ENCODE data around the gene HILPDA. TPM values are rescaled to one million over a fixed set of nuclear protein-coding genes. Genes with fewer than 3 reads are reported as not detected.

The HILPDA gene
- total and polyA plus RNA-seq, 9 of the 15 experiments (the other 6 are each of a cell fraction or from before 2014, with no cell fraction given): 8.3 to 71.8 (median 23.5) TPM

DNA sequence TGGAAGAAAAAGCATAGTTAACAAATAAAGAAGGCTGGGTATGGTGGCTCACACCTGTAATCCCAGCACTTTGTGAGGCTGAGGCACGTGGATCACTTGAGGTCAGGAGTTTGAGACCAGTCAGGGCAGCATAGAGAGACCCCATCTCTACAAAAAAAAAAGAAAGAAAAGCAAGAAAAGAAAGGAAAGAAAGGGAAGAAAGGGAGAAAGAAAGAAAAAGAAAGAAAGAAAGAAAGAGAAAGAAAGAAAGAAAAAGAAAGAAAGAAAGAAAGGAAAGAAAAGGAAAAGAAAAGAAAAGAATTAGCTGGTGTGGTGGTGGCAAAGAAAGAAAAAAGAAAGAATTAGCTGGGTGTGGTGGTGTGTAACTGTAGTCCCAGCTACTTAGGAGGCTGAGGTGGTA lies 3.1 kb upstream of the HILPDA start (continued):
- TF ChIP-seq, protein P1, sequence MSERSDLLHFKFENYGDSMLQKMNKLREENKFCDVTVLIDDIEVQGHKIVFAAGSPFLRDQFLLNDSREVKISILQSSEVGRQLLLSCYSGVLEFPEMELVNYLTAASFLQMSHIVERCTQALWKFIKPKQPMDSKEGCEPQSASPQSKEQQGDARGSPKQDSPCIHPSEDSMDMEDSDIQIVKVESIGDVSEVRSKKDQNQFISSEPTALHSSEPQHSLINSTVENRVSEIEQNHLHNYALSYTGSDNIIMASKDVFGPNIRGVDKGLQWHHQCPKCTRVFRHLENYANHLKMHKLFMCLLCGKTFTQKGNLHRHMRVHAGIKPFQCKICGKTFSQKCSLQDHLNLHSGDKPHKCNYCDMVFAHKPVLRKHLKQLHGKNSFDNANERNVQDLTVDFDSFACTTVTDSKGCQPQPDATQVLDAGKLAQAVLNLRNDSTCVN (CRISPR knock-in tag; IDR thresholded peaks at IDR 0.05): 0 out of 2 replicates have a peak, but pooled peaks have one; percentile 42
- TF ChIP-seq CC2D1A (IDR thresholded peaks at IDR 0.05): 0 out of 2 replicates have a peak, but pooled peaks have one; percentile 17
- no peak for TF ChIP-seq ZNF561 (CRISPR knock-in tag; conservative IDR thresholded peaks at IDR 0.05)
- TF ChIP-seq L3MBTL2 (IDR thresholded peaks at IDR 0.05): peak; percentile 65
- TF ChIP-seq, protein P2, sequence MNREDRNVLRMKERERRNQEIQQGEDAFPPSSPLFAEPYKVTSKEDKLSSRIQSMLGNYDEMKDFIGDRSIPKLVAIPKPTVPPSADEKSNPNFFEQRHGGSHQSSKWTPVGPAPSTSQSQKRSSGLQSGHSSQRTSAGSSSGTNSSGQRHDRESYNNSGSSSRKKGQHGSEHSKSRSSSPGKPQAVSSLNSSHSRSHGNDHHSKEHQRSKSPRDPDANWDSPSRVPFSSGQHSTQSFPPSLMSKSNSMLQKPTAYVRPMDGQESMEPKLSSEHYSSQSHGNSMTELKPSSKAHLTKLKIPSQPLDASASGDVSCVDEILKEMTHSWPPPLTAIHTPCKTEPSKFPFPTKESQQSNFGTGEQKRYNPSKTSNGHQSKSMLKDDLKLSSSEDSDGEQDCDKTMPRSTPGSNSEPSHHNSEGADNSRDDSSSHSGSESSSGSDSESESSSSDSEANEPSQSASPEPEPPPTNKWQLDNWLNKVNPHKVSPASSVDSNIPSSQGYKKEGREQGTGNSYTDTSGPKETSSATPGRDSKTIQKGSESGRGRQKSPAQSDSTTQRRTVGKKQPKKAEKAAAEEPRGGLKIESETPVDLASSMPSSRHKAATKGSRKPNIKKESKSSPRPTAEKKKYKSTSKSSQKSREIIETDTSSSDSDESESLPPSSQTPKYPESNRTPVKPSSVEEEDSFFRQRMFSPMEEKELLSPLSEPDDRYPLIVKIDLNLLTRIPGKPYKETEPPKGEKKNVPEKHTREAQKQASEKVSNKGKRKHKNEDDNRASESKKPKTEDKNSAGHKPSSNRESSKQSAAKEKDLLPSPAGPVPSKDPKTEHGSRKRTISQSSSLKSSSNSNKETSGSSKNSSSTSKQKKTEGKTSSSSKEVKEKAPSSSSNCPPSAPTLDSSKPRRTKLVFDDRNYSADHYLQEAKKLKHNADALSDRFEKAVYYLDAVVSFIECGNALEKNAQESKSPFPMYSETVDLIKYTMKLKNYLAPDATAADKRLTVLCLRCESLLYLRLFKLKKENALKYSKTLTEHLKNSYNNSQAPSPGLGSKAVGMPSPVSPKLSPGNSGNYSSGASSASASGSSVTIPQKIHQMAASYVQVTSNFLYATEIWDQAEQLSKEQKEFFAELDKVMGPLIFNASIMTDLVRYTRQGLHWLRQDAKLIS (CRISPR knock-in tag; IDR thresholded peaks at IDR 0.05): no peak
- TF ChIP-seq JUNB (CRISPR knock-in tag; conservative IDR thresholded peaks at IDR 0.05): no peak
- TF ChIP-seq MTA1 (IDR thresholded peaks at IDR 0.05; ENCODE audit: borderline replicate concordance): peak; percentile 29; the same call in 1 of the 2 replicates
- TF ChIP-seq MCM3 (IDR thresholded peaks at IDR 0.05): no peak
- no peak for TF ChIP-seq TRIM28 (IDR thresholded peaks at IDR 0.05)
- no peak for TF ChIP-seq CBFA2T3 (IDR thresholded peaks at IDR 0.05)
- TF ChIP-seq, protein P3, sequence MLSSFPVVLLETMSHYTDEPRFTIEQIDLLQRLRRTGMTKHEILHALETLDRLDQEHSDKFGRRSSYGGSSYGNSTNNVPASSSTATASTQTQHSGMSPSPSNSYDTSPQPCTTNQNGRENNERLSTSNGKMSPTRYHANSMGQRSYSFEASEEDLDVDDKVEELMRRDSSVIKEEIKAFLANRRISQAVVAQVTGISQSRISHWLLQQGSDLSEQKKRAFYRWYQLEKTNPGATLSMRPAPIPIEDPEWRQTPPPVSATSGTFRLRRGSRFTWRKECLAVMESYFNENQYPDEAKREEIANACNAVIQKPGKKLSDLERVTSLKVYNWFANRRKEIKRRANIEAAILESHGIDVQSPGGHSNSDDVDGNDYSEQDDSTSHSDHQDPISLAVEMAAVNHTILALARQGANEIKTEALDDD (IDR thresholded peaks at IDR 0.05): no peak
- TF ChIP-seq, protein P4, sequence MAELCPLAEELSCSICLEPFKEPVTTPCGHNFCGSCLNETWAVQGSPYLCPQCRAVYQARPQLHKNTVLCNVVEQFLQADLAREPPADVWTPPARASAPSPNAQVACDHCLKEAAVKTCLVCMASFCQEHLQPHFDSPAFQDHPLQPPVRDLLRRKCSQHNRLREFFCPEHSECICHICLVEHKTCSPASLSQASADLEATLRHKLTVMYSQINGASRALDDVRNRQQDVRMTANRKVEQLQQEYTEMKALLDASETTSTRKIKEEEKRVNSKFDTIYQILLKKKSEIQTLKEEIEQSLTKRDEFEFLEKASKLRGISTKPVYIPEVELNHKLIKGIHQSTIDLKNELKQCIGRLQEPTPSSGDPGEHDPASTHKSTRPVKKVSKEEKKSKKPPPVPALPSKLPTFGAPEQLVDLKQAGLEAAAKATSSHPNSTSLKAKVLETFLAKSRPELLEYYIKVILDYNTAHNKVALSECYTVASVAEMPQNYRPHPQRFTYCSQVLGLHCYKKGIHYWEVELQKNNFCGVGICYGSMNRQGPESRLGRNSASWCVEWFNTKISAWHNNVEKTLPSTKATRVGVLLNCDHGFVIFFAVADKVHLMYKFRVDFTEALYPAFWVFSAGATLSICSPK (IDR thresholded peaks at IDR 0.05; ENCODE audit: borderline replicate concordance): no peak
- TF ChIP-seq ZNF445 (CRISPR knock-in tag; IDR thresholded peaks at IDR 0.05; ENCODE audit: low read depth): no peak
- TF ChIP-seq ZNF76 (CRISPR knock-in tag; IDR thresholded peaks at IDR 0.05; ENCODE audit: borderline replicate concordance): no peak
- TF ChIP-seq NCOA6 (IDR thresholded peaks at IDR 0.05): no peak
- no peak for TF ChIP-seq PTTG1 (tag; IDR thresholded peaks at IDR 0.05; ENCODE audit: low read depth)
- peak; percentile 6 for TF ChIP-seq ARHGAP35 (IDR thresholded peaks at IDR 0.05; ENCODE audit: partially characterized antibody)
- no peak for TF ChIP-seq ZNF217 (CRISPR knock-in tag; IDR thresholded peaks at IDR 0.05)
- TF ChIP-seq PHF8 (IDR thresholded peaks at IDR 0.05; ENCODE audit: borderline replicate concordance, low read length): no peak
- no peak for TF ChIP-seq PTRF (tag; IDR thresholded peaks at IDR 0.05)
- TF ChIP-seq HCFC1 (IDR thresholded peaks at IDR 0.05; ENCODE audit: low read depth, low read length): no peak
- no peak for TF ChIP-seq NFYB (IDR thresholded peaks at IDR 0.05; ENCODE audit: extremely low read depth, insufficient read length)
- TF ChIP-seq KDM5B (IDR thresholded peaks at IDR 0.05; ENCODE audit: insufficient replicate concordance, low read depth, low read length): no peak
- no peak for TF ChIP-seq YBX1 (IDR thresholded peaks at IDR 0.05)

Measured in K562 (cell line).